ENCODE data around the gene SMU1. TPM values are rescaled to one million over a fixed set of nuclear protein-coding genes. Genes with fewer than 3 reads are reported as not detected.
A peak's percentile ranks its signal among the peaks of the same experiment; 100 is the strongest.

SMU1 gene
- total and polyA plus RNA-seq, 2 of the 13 experiments (the other 11 are each of a cell fraction or from before 2014, with no cell fraction given): 12.9 to 36.6 TPM

DNA sequence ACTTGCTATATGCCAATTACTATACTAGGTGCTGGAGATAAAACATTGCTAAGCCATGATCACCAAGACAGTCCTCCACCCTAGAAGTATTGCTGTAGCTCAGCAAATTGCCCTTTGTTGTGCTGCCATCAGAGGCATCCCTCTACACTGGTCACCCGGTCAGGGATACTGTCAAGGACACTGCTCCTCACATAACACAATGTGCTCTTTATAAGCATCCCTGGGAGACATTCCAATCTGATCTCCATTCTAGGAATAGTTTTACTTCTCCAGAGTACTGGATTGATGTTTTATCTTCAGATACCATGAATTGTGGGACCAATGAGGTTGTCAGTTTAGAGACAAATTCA is 61.8 kb downstream of the SMU1 start:
- FAIRE-seq (no peak), DNase-seq (ENCODE audit: low spot score) (peak; percentile 58), ATAC-seq (peak; percentile 92)
- peaks cover 17% of the 10 kb centered on the region for H3K4me1 ChIP-seq (ENCODE audit: insufficient read depth, low read length)
- 0 out of 2 replicates have a peak, but pooled peaks cover 5% of the 10 kb centered on the region for H4K20me1 ChIP-seq (ENCODE audit: insufficient read depth, low read length)
- no peaks in the 10 kb centered on the region for H3K9me3 ChIP-seq (ENCODE audit: low read length)
- ChIA-PET POLR2A (interaction anchor here (1.2 to 4.0 kb wide), 2 partner anchors 10 to 13 kb away, joined by 4 to 38 read pairs; partner anchors contain the start of genes APTX and DNAJA1), CTCF (ENCODE audit: low intra/inter-chr PET ratio, low total read pairs) (no interaction called here)
- H3K36me3 ChIP-seq (replicated peaks in 1 of 2; ENCODE audit: control insufficient read depth in 1 of 2, insufficient read depth in 2 of 2, low read length in 2 of 2): 0 out of 5 replicates have a peak, but pooled peaks cover 0 to under 1% of the 10 kb centered on the region in 2 experiments
- no peaks in the 10 kb centered on the region for H3K27me3 ChIP-seq (ENCODE audit: control insufficient read depth in 1 of 2, insufficient read depth in 2 of 2, low read length in 2 of 2)
- in situ Hi-C loops (cut with HindIII; ENCODE audit: extremely low pct_ligation_motif_present, low pct_unique_long_range_greater_than_20kb) (no loop called here), intact Hi-C loops (cut with micrococcal nuclease; ENCODE audit: unreplicated experiment) (no loop called here)
- H3K27ac ChIP-seq (ENCODE audit: extremely low read length, insufficient read depth, low read length): no peak overlapping the region
- no TSS peak for BruUV-seq (replicated peaks)
- H3K9ac ChIP-seq (ENCODE audit: insufficient read depth, low read depth, low read length): no peak overlapping the region
- no peak overlapping the region for H3K4me3 ChIP-seq (replicated peaks in 1 of 3; ENCODE audit: insufficient read depth in 1 of 3, low read depth in 2 of 3, low read length in 3 of 3)
- WGBS (ENCODE audit: low lambda C conversion rate): no CpG with 5 or more reads among the region's 1 CpG
- no peaks in the 10 kb centered on the region for H3K79me2 ChIP-seq (ENCODE audit: insufficient read depth, low read length)
- H2AFZ ChIP-seq (ENCODE audit: low read length): no peak overlapping the region
- no peak overlapping the region for H3K4me2 ChIP-seq (ENCODE audit: low read depth, low read length)
- TF ChIP-seq SMAD9 (CRISPR knock-in tag; IDR thresholded peaks at IDR 0.05): no peak
- TF ChIP-seq ZNF317 (CRISPR knock-in tag; IDR thresholded peaks at IDR 0.05): no peak
- no peak for TF ChIP-seq CHD2 (IDR thresholded peaks at IDR 0.05; ENCODE audit: low read depth, low read length)
- TF ChIP-seq, protein P1, sequence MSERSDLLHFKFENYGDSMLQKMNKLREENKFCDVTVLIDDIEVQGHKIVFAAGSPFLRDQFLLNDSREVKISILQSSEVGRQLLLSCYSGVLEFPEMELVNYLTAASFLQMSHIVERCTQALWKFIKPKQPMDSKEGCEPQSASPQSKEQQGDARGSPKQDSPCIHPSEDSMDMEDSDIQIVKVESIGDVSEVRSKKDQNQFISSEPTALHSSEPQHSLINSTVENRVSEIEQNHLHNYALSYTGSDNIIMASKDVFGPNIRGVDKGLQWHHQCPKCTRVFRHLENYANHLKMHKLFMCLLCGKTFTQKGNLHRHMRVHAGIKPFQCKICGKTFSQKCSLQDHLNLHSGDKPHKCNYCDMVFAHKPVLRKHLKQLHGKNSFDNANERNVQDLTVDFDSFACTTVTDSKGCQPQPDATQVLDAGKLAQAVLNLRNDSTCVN (CRISPR knock-in tag; IDR thresholded peaks at IDR 0.05; ENCODE audit: borderline replicate concordance): no peak
- TF ChIP-seq, protein P2, sequence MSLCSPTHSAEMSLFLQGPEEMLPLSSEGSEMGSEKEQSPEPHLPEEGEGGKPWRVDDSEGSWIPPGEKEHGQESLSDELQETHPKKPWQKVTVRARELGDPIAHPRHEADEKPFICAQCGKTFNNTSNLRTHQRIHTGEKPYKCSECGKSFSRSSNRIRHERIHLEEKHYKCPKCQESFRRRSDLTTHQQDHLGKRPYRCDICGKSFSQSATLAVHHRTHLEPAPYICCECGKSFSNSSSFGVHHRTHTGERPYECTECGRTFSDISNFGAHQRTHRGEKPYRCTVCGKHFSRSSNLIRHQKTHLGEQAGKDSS (CRISPR knock-in tag; IDR thresholded peaks at IDR 0.05; ENCODE audit: borderline replicate concordance, low read depth): no peak
- TF ChIP-seq SPEN (CRISPR knock-in tag; IDR thresholded peaks at IDR 0.05; ENCODE audit: low read depth): no peak
- TF ChIP-seq YY1 (IDR thresholded peaks at IDR 0.05; ENCODE audit: insufficient read depth, insufficient replicate concordance, low read depth, low read length): no peak
- 0 out of 2 replicates have a peak, but pooled peaks have one; percentile 28 for TF ChIP-seq RARA (CRISPR knock-in tag; IDR thresholded peaks at IDR 0.05)
- TF ChIP-seq, protein P3, sequence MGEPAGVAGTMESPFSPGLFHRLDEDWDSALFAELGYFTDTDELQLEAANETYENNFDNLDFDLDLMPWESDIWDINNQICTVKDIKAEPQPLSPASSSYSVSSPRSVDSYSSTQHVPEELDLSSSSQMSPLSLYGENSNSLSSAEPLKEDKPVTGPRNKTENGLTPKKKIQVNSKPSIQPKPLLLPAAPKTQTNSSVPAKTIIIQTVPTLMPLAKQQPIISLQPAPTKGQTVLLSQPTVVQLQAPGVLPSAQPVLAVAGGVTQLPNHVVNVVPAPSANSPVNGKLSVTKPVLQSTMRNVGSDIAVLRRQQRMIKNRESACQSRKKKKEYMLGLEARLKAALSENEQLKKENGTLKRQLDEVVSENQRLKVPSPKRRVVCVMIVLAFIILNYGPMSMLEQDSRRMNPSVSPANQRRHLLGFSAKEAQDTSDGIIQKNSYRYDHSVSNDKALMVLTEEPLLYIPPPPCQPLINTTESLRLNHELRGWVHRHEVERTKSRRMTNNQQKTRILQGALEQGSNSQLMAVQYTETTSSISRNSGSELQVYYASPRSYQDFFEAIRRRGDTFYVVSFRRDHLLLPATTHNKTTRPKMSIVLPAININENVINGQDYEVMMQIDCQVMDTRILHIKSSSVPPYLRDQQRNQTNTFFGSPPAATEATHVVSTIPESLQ (CRISPR knock-in tag; conservative IDR thresholded peaks at IDR 0.05): no peak
- no peak for TF ChIP-seq HNRNPLL (IDR thresholded peaks at IDR 0.05; ENCODE audit: low read depth, low read length, poor library complexity, severe bottlenecking)
- TF ChIP-seq BCL6 (CRISPR knock-in tag; IDR thresholded peaks at IDR 0.05): peak; percentile 24; the same call in 1 of the 2 replicates
- no peak for TF ChIP-seq CHD4 (IDR thresholded peaks at IDR 0.05; ENCODE audit: borderline replicate concordance, low read length)
- TF ChIP-seq ZNF30 (CRISPR knock-in tag; IDR thresholded peaks at IDR 0.05): no peak
- TF ChIP-seq, protein P4, sequence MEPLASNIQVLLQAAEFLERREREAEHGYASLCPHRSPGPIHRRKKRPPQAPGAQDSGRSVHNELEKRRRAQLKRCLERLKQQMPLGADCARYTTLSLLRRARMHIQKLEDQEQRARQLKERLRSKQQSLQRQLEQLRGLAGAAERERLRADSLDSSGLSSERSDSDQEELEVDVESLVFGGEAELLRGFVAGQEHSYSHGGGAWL (CRISPR knock-in tag; IDR thresholded peaks at IDR 0.05): no peak
- TF ChIP-seq HNF4G (IDR thresholded peaks at IDR 0.05; ENCODE audit: borderline replicate concordance, low read depth, low read length): no peak
- TF ChIP-seq HNF4G (CRISPR knock-in tag; IDR thresholded peaks at IDR 0.05; ENCODE audit: borderline replicate concordance, low read depth): no peak
- no peak for TF ChIP-seq MIER2 (CRISPR knock-in tag; IDR thresholded peaks at IDR 0.05)
- TF ChIP-seq FOSL1 (CRISPR knock-in tag; IDR thresholded peaks at IDR 0.05; ENCODE audit: borderline replicate concordance): no peak
- TF ChIP-seq, protein P5, sequence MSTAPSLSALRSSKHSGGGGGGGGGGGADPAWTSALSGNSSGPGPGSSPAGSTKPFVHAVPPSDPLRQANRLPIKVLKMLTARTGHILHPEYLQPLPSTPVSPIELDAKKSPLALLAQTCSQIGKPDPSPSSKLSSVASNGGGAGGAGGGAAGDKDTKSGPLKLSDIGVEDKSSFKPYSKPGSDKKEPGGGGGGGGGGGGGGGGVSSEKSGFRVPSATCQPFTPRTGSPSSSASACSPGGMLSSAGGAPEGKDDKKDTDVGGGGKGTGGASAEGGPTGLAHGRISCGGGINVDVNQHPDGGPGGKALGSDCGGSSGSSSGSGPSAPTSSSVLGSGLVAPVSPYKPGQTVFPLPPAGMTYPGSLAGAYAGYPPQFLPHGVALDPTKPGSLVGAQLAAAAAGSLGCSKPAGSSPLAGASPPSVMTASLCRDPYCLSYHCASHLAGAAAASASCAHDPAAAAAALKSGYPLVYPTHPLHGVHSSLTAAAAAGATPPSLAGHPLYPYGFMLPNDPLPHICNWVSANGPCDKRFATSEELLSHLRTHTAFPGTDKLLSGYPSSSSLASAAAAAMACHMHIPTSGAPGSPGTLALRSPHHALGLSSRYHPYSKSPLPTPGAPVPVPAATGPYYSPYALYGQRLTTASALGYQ (CRISPR knock-in tag; IDR thresholded peaks at IDR 0.05): no peak
